Neuronal stem cell (in vitro differentiated cells): Measurements from ENCODE around the gene THAP12.
"Not testable (repeated sequence)": the region's sequence is repeated elsewhere in the genome, so short reads cannot be mapped to it uniquely, and the experiment has no call there.

Experiments used
- DNase-seq: peaks from one replicate; pipeline ENCODE4 v3.0.0-alpha.2; 2013; ENCODE audit warnings: low spot score
- H2AFZ ChIP-seq: one replicate; pipeline ENCODE4 v1.6.1; 2013; ENCODE audit warnings: mild to moderate bottlenecking, low read length, inconsistent platforms
- H2AK5ac ChIP-seq: 2 replicates; pipeline ENCODE4 v1.6.1; 2013; ENCODE audit warnings: low read depth, mild to moderate bottlenecking, inconsistent platforms, low read length, moderate library complexity, mixed read lengths
- H2BK120ac ChIP-seq: 2 replicates; pipeline ENCODE4 v1.6.1; 2013; ENCODE audit warnings: low read depth, mild to moderate bottlenecking, inconsistent platforms, low read length, moderate library complexity, mixed read lengths
- H2BK12ac ChIP-seq: one replicate; pipeline ENCODE4 v1.6.1; 2013; ENCODE audit warnings: low read length, inconsistent platforms
- H2BK15ac ChIP-seq: 2 replicates; pipeline ENCODE4 v1.6.1; 2013; ENCODE audit warnings: mild to moderate bottlenecking, low read length, inconsistent platforms, mixed read lengths
- H2BK5ac ChIP-seq: one replicate; pipeline ENCODE4 v1.6.1; 2013; ENCODE audit warnings: inconsistent platforms, mild to moderate bottlenecking, low read length, moderate library complexity
- H3K14ac ChIP-seq: one replicate; pipeline ENCODE4 v1.6.1; 2013; ENCODE audit warnings: low read length, inconsistent platforms
- H3K18ac ChIP-seq: 2 replicates; pipeline ENCODE4 v1.6.1; 2013; ENCODE audit warnings: low read length, inconsistent platforms
- H3K23ac ChIP-seq: 2 replicates; pipeline ENCODE4 v1.6.1; 2013; ENCODE audit warnings: low read depth, mild to moderate bottlenecking, mixed read lengths, low read length, inconsistent platforms; ENCODE audit not compliant: poor library complexity
- H3K27ac ChIP-seq: replicated peaks from 3 replicates; pipeline ENCODE4 v1.5.1; 2013; ENCODE audit warnings: low read length, inconsistent platforms
- H3K27me3 ChIP-seq, 3 experiments: 2 replicates each; pipeline ENCODE4 v1.6.1; 2013; ENCODE audit warnings: low read length in 3 of 3, mild to moderate bottlenecking in 2 of 3, inconsistent platforms in 1 of 3, low read depth in 1 of 3, mixed read lengths in 1 of 3, moderate library complexity in 1 of 3; ENCODE audit not compliant: control insufficient read depth in 3 of 3, insufficient read depth in 3 of 3
- H3K36me3 ChIP-seq, 2 donors: replicated peaks in 1 of 2; 2 replicates each; pipeline ENCODE4 v1.6.1; 2013; ENCODE audit warnings: low read length in 2 of 2; ENCODE audit not compliant: control insufficient read depth in 2 of 2, insufficient read depth in 2 of 2
- H3K4ac ChIP-seq: 2 replicates; pipeline ENCODE4 v1.6.1; 2013; ENCODE audit warnings: inconsistent platforms, mild to moderate bottlenecking, low read length, moderate library complexity
- H3K4me1 ChIP-seq, 2 donors: 1 replicate in 1 of 2; 2 replicates in 1 of 2; pipeline ENCODE4 v1.6.1; 2013; ENCODE audit warnings: low read length in 2 of 2, low read depth in 1 of 2; ENCODE audit not compliant: control insufficient read depth in 2 of 2, insufficient read depth in 1 of 2
- H3K4me2 ChIP-seq: one replicate; pipeline ENCODE4 v1.6.1; 2013; ENCODE audit warnings: mild to moderate bottlenecking, low read length, inconsistent platforms; ENCODE audit not compliant: insufficient read depth, poor library complexity, severe bottlenecking
- H3K4me3 ChIP-seq, 2 donors: 2 replicates each; pipeline ENCODE4 v1.5.1; 2013; ENCODE audit warnings: low read length in 2 of 2, mild to moderate bottlenecking in 2 of 2, inconsistent platforms in 1 of 2, moderate library complexity in 1 of 2
- H3K79me1 ChIP-seq: one replicate; pipeline ENCODE4 v1.6.1; 2013; ENCODE audit warnings: low read depth, mild to moderate bottlenecking, inconsistent platforms, low read length, moderate library complexity
- H3K9ac ChIP-seq: one replicate; pipeline ENCODE4 v1.6.1; 2013; ENCODE audit warnings: mild to moderate bottlenecking, low read depth, low read length, inconsistent platforms; ENCODE audit not compliant: poor library complexity
- H3K9me3 ChIP-seq, 2 donors: replicated peaks in 1 of 2; 2 replicates each; pipeline versions ENCODE3 to v1.6.1; 2013; ENCODE audit warnings: low read length in 2 of 2, mild to moderate bottlenecking in 2 of 2, inconsistent platforms in 1 of 2, low read depth in 1 of 2, mixed read lengths in 1 of 2, moderate library complexity in 1 of 2; ENCODE audit not compliant: control insufficient read depth in 2 of 2, insufficient read depth in 1 of 2
- H4K8ac ChIP-seq: one replicate; pipeline ENCODE4 v1.6.1; 2013; ENCODE audit warnings: low read depth, mild to moderate bottlenecking, inconsistent platforms, low read length, moderate library complexity
- H4K91ac ChIP-seq: one replicate; pipeline ENCODE4 v1.6.1; 2013; ENCODE audit warnings: low read length, low read depth, mild to moderate bottlenecking, inconsistent platforms; ENCODE audit not compliant: poor library complexity
- WGBS, 2 donors: extraction: QIAGEN DNeasy Blood & Tissue Kit; methylation state at CpG; one replicate each; pipeline ENCODE4 v1.1.7; 2013; ENCODE audit warnings: missing lambda C conversion rate in 2 of 2, mixed read lengths in 1 of 2; ENCODE audit not compliant: insufficient read length in 2 of 2, insufficient replicate concordance in 1 of 2; ENCODE audit errors: extremely low coverage in 2 of 2; 5-methylcytosine and 5-hydroxymethylcytosine counted together

Gene THAP12

GRCh38 chr11:76320929-76321328 is 60.0 kb downstream of the THAP12 start:
- no peak overlapping the region for H3K4ac ChIP-seq

GRCh38 chr11:76319798-76320197 is 61.1 kb downstream of the THAP12 start:
- H3K4me1 ChIP-seq, H3K18ac ChIP-seq, H3K36me3 ChIP-seq, H2AK5ac ChIP-seq, H3K9me3 ChIP-seq, H2BK5ac ChIP-seq, H3K9ac ChIP-seq, H2BK120ac ChIP-seq, H3K27ac ChIP-seq, H3K4me3 ChIP-seq, H4K8ac ChIP-seq, H2AFZ ChIP-seq, H3K4me2 ChIP-seq, H2BK15ac ChIP-seq, H3K14ac ChIP-seq, H3K79me1 ChIP-seq, H3K23ac ChIP-seq, DNase-seq, H4K91ac ChIP-seq, H2BK12ac ChIP-seq, H3K4ac ChIP-seq: not testable (repeated sequence)
- peaks cover 4 to 73% (median 28%) of the 10 kb centered on the region in 3 experiments for H3K27me3 ChIP-seq
- WGBS, 2 donors, result no CpG with 5 or more reads among the region's 5 CpGs

More at GRCh38 chr11:76320929-76321328, 60.0 kb downstream of the THAP12 start:
- Histone ChIP-seq H3K27ac (no peak overlapping the region), H3K14ac (no peak overlapping the region), H3K4me1 (peaks cover 0 to 3% of the 10 kb centered on the region in 2 donors), H2BK15ac (no peak overlapping the region), H3K79me1 (no peaks in the 10 kb centered on the region), H3K36me3 (no peaks in the 10 kb centered on the region), H2BK120ac (no peak overlapping the region), H3K9me3 (no peaks in the 10 kb centered on the region), H3K23ac (no peak overlapping the region), H3K27me3 (peaks cover 4 to 62% (median 28%) of the 10 kb centered on the region in 3 experiments), H3K9ac (no peak overlapping the region), H2BK5ac (no peak overlapping the region), H3K4me2 (no peak overlapping the region), H2BK12ac (no peak overlapping the region), H2AFZ (no peak overlapping the region), H4K91ac (no peak overlapping the region), H3K4me3 (no peak overlapping the region), H2AK5ac (no peak overlapping the region), H4K8ac (no peak overlapping the region), H3K18ac (no peak overlapping the region)
- no peak for DNase-seq
- WGBS, 2 donors, result no CpG with 5 or more reads among the region's 6 CpGs

- no peak overlapping the region for H3K4me2 ChIP-seq
- no peaks in the 10 kb centered on the region for H3K9me3 ChIP-seq
- no peak overlapping the region for H3K14ac ChIP-seq
- H3K18ac ChIP-seq, result no peak overlapping the region
- H3K4me3 ChIP-seq, result no peak overlapping the region
- H3K79me1 ChIP-seq, result no peaks in the 10 kb centered on the region
- no peak overlapping the region for H3K9ac ChIP-seq
- peaks cover 0 to 6% of the 10 kb centered on the region in 2 donors for H3K4me1 ChIP-seq
- H2BK5ac ChIP-seq, result no peak overlapping the region
- H4K91ac ChIP-seq, result no peak overlapping the region
- H2AK5ac ChIP-seq, result no peak overlapping the region
- no peak overlapping the region for H3K23ac ChIP-seq
- H4K8ac ChIP-seq, result no peak overlapping the region
- peaks cover 4 to 76% (median 28%) of the 10 kb centered on the region in 3 experiments for H3K27me3 ChIP-seq
- no peak overlapping the region for H2BK12ac ChIP-seq
- no CpG with 5 or more reads among the region's 7 CpGs for WGBS, 2 donors
- H2BK15ac ChIP-seq, result no peak overlapping the region
- H2BK120ac ChIP-seq, result no peak overlapping the region
- peak; percentile 81 for DNase-seq
- no peak overlapping the region for H3K4ac ChIP-seq
- H3K36me3 ChIP-seq, result no peaks in the 10 kb centered on the region
- H2AFZ ChIP-seq, result no peak overlapping the region
- H3K27ac ChIP-seq, result no peak overlapping the region
Measured at GRCh38 chr11:76318744-76319384, 62.1 kb downstream of the THAP12 start.

GRCh38 chr11:76317296-76317695 is 63.6 kb downstream of the THAP12 start:
- no peak overlapping the region for H3K4me2 ChIP-seq
- no peak for DNase-seq
- H3K4me3 ChIP-seq, result no peak overlapping the region
- no peak overlapping the region for H2AK5ac ChIP-seq
- peaks cover 4 to 76% (median 21%) of the 10 kb centered on the region in 3 experiments for H3K27me3 ChIP-seq
- peak overlapping the region; percentile 56 for H3K18ac ChIP-seq
- H2BK15ac ChIP-seq, result no peak overlapping the region
- no peaks in the 10 kb centered on the region for H3K9me3 ChIP-seq
- H3K9ac ChIP-seq, result no peak overlapping the region
- no peak overlapping the region for H4K91ac ChIP-seq
- H3K23ac ChIP-seq, result no peak overlapping the region
- no peak overlapping the region for H3K27ac ChIP-seq
- H3K4ac ChIP-seq, result no peak overlapping the region
- no CpG with 5 or more reads among the region's 3 CpGs for WGBS, 2 donors
- no peak overlapping the region for H2BK120ac ChIP-seq
- H3K79me1 ChIP-seq, result no peaks in the 10 kb centered on the region
- H4K8ac ChIP-seq, result no peak overlapping the region
- H2BK12ac ChIP-seq, result no peak overlapping the region
- H3K4me1 ChIP-seq, result peaks cover 0 to 6% of the 10 kb centered on the region in 2 donors
- peak overlapping the region; percentile 9 for H3K14ac ChIP-seq
- H3K36me3 ChIP-seq, result no peaks in the 10 kb centered on the region
- no peak overlapping the region for H2AFZ ChIP-seq
- no peak overlapping the region for H2BK5ac ChIP-seq
